Right lobe of liver (tissue), 6 donors: ENCODE results near the gene MCUB. TPM values are rescaled to one million over a fixed set of nuclear protein-coding genes. Genes with fewer than 3 reads are reported as not detected.

ENCODE experiments used
- ATAC-seq, 4 donors: fragments of 200-7000 bp; cut with Tn5 transposase; one replicate each; pipeline ENCODE4 v1.9.1; 2020; ENCODE audit warnings: mild to moderate bottlenecking in 4 of 4, moderate library complexity in 4 of 4
- DNase-seq, 3 donors: peaks; one replicate each; pipeline ENCODE4 v3.0.0-alpha.2; 2020
- H3K27ac ChIP-seq, 3 donors: fragments of 200-600 bp; one replicate each; pipeline ENCODE4 v1.8.0; 2022
- H3K27me3 ChIP-seq, 2 donors: fragments of 200-600 bp; one replicate each; pipeline ENCODE4 v1.8.0; 2022
- H3K36me3 ChIP-seq, 4 donors: fragments of 200-600 bp; sonication (generic) in 1 of 4; one replicate each; pipeline versions ENCODE4 v1.5.1 to v1.8.0; 2017 to 2022; ENCODE audit warnings: control low read depth in 1 of 4
- H3K4me1 ChIP-seq, 4 donors: fragments of 200-600 bp; sonication (generic) in 1 of 4; one replicate each; pipeline versions ENCODE4 v1.5.1 to v1.8.0; 2017 to 2022; ENCODE audit warnings: control low read depth in 1 of 4
- H3K4me3 ChIP-seq, 3 donors: fragments of 200-600 bp; one replicate each; pipeline ENCODE4 v1.8.0; 2022
- H3K9me3 ChIP-seq, 4 donors: fragments of 200-600 bp; sonication (generic) in 1 of 4; one replicate each; pipeline versions ENCODE4 v1.5.1 to v1.8.0; 2017 to 2022; ENCODE audit warnings: control low read depth in 1 of 4
- POLR2A ChIP-seq: fragments of 450-650 bp; IDR thresholded peaks from one replicate; pipeline ENCODE4 v1.6.1; 2017; ENCODE audit warnings: antibody characterized with exemption, mild to moderate bottlenecking
- WGBS: methylation state at CpG from one replicate; pipeline ENCODE4 v1.1.6; 2018; ENCODE audit warnings: low coverage, low lambda C conversion rate; ENCODE audit not compliant: insufficient coverage; ENCODE audit errors: missing lambda C conversion rate; 5-methylcytosine and 5-hydroxymethylcytosine counted together
- intact Hi-C, 2 donors: fragments of 100-400 bp; cut with DNase I; formaldehyde crosslinking; loops; one replicate each; pipeline versions ENCODE4 v1.11.2 to v1.14.1; 2022
- total RNA-seq, 6 experiments: library from RNA; depleted of rRNA in 2 of 6; stranded (reverse); fragments of >200 nt in 2 of 6; fragmentation: NEBNext Ultra II Directional in 3 of 6; extraction: Animal tissue kit (Norgen Biotek cat#: 25700) in 3 of 6; gene quantifications; one replicate each; pipeline versions ENCODE4 v1.1.0 to v1.2.4, GENCODE V29; 2016 to 2023
- TF ChIP-seq, protein P1 (sequence below), 4 donors: fragments of 200-600 bp in 3 of 4; fragments of 450-650 bp in 1 of 4; IDR thresholded peaks; one replicate each; pipeline versions ENCODE4 v1.5.1 to v1.8.0; 2016 to 2022; ENCODE audit warnings: antibody characterized with exemption in 4 of 4, mild to moderate bottlenecking in 2 of 4
- donor health status: DM: no; HTN: yes; CAD: no.
- donor health status: DM: no; HTN: no; CAD: no.
- donor health status: DM: no; HTN: no; CAD: no.
- donor health status: DM: no; HTN: yes; CAD: no.
- donor health status: DM: no; HTN: yes; CAD: no.

MCUB gene
- total RNA-seq, 6 experiments from 2014 or later: 0.66 to 2.7 (median 1.3) TPM

DNA sequence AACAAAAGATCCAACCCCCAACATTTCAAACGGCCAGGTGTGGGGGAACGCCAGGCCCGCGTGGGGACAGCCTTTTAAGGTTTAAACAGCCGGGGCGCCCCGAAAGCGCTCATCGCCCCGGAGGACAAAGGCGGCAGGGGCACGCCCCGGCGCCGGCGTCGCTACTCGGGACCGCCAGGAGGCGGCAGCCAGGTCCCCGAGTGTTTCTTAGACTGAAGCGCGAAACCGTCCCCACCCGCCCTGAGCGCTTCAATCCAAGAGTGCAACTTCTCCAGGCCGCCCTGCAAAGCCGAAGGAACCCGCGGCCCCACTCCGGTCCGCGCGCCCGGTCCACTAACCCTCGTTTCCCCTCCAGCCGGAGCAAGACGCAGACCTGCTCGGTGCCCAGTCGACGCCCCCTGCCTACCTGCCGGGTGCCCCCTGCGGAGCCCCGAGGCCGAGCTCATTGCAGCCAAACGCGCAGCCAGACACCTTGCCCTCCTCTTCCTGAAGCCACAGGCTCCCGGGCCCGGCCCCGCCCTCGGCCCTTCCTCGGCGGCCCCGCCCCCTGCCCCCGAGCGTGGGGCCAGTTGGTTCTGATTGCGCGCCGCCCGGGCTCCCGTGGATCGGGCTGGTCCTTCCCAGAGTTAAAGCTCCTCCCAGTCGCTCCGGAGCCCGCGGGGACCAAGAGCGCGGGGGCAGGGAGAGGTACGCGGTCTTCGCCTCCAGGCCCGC lies 143.1 kb downstream of the MCUB start, which contains the start of gene CASP6:
CASP6 (minus strand) TSS at position 496 of the 714 bp plus-strand sequence; CDS start at position 446, 50 bp downstream.
- intact Hi-C loops: no loop called here
- peak; percentile 63 for TF ChIP-seq POLR2A
- TF ChIP-seq, protein P1, sequence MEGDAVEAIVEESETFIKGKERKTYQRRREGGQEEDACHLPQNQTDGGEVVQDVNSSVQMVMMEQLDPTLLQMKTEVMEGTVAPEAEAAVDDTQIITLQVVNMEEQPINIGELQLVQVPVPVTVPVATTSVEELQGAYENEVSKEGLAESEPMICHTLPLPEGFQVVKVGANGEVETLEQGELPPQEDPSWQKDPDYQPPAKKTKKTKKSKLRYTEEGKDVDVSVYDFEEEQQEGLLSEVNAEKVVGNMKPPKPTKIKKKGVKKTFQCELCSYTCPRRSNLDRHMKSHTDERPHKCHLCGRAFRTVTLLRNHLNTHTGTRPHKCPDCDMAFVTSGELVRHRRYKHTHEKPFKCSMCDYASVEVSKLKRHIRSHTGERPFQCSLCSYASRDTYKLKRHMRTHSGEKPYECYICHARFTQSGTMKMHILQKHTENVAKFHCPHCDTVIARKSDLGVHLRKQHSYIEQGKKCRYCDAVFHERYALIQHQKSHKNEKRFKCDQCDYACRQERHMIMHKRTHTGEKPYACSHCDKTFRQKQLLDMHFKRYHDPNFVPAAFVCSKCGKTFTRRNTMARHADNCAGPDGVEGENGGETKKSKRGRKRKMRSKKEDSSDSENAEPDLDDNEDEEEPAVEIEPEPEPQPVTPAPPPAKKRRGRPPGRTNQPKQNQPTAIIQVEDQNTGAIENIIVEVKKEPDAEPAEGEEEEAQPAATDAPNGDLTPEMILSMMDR (IDR thresholded peaks at IDR 0.05): peak; percentile 54 to 64 (median 56)
- no peaks in the 10 kb centered on the region for H3K9me3 ChIP-seq
- ATAC-seq (peak; percentile 93 to 98 (median 95)), DNase-seq (peak; percentile 94 to 96 (median 95))
- H3K4me3 ChIP-seq: peak within 1 kb of the TSS; percentile 63 to 85 (median 69)
- H3K27ac ChIP-seq: peak within 1 kb of the TSS; percentile 47 to 80 (median 80)
- no peaks in the 10 kb centered on the region for H3K27me3 ChIP-seq
- peaks cover 0 to 38% (median 14%) of the 10 kb centered on the region in 4 donors for H3K4me1 ChIP-seq
- WGBS: no CpG with 5 or more reads among the region's 72 CpGs
- H3K36me3 ChIP-seq: peaks cover 0 to 3% (median 0%) of the 10 kb centered on the region in 4 donors

DNA sequence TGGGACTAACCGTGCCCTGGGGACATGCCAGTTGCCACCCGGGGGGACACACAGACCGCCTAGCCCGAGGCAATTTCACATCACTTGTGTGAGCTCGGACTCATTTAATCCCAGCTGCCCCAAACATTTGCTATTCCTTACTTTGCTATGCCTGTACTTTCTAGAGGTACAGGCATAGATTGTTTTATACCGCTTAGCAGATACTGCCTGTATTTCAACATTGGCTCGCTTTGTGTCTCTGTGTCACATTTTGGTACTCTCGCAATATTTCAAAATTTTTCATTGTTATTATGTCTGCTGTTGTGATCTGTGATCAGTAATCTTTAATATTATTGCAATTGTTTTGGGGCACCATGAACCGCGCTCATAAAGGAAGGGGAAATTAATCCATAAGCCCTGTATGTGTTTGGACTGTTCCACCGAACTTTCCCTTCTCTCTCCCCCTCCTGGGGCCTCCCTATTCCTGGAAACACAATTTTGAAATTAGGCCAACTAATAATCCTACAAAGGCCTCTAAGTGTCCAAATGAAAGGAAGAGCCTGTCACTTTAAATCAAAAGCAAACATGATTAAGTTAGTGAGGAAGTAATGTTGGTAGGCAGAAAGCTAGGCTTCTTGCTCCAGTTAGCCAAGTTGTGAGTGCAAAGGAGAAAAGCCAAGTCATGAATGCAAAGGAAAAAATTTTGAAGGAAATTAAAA lies 143.8 kb downstream of the MCUB start:
- no peak for TF ChIP-seq POLR2A
- TF ChIP-seq, protein P1 (IDR thresholded peaks at IDR 0.05): no peak
- intact Hi-C loops: no loop called here
- ATAC-seq: peak in 3 of 4 donors; percentile 0 to 9 (median 4)
- peaks cover 0 to 36% (median 14%) of the 10 kb centered on the region in 4 donors for H3K4me1 ChIP-seq
- DNase-seq: no peak
- WGBS: 27% methylated on average over 6 of the region's 11 CpGs
- peak overlapping the region; percentile 63 to 85 (median 69) for H3K4me3 ChIP-seq
- no peaks in the 10 kb centered on the region for H3K9me3 ChIP-seq
- H3K36me3 ChIP-seq: peaks cover 0 to 3% (median 1%) of the 10 kb centered on the region in 4 donors
- H3K27ac ChIP-seq: peak overlapping the region; percentile 47 to 80 (median 80)
- no peaks in the 10 kb centered on the region for H3K27me3 ChIP-seq

DNA sequence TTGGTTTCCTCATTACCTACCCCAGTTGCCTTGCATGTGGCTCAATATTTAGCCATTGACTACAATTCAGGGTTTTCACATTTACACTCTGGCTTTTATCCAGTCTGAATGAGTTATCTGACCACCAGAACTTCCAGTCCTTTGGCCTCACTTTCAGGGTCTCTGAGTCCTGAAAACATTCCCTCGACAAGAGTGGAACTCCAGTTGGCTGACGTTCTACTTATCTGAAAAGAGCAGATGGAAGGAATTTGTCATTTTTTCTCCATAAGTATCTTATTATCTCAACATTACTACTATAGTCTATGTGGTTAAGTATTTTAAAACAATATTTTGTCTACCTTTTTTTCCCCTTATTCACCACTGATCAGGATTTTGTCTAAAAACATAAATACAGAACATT lies 148.4 kb downstream of the MCUB start:
- no CpG with 5 or more reads among the region's 2 CpGs for WGBS
- ATAC-seq: no peak
- H3K27ac ChIP-seq: no peak overlapping the region

DNA sequence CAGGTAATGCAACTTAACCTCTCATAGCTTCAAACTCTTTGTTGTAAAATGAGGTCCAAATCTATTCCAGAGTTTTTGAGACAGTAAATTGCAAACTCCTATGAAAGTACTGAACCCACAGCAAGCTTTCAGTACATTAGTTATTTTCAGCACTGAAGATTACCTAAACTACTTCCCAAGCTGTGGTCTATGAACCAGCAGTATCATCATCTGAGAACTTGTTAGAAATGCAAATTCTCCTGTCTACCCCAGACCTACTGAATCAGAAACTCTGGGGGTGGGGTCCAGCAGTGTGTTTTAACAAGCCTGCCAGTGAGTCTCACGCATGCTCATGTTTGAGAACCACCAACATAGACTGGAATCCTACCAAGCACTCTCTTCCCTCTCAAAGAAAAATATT lies 148.9 kb downstream of the MCUB start:
- Histone ChIP-seq H3K9me3 (no peaks in the 10 kb centered on the region), H3K4me3 (no peak overlapping the region), H3K27me3 (no peaks in the 10 kb centered on the region), H3K4me1 (peaks cover 0 to 9% (median 4%) of the 10 kb centered on the region in 4 donors), H3K36me3 (peaks cover 0 to 21% (median 8%) of the 10 kb centered on the region in 4 donors), H3K27ac (no peak overlapping the region)
- WGBS: 92% methylated on average over 1 of the region's 1 CpG
- no peak for ATAC-seq
- intact Hi-C loops: no loop called here
- TF ChIP-seq, protein P1 (IDR thresholded peaks at IDR 0.05): no peak
- no peak for TF ChIP-seq POLR2A
- DNase-seq: no peak

More for the DNA sequence above, 148.4 kb downstream of the MCUB start:
- H3K4me1 ChIP-seq: peaks cover 0 to 10% (median 5%) of the 10 kb centered on the region in 4 donors
- intact Hi-C loops: no loop called here
- DNase-seq: no peak
- no peaks in the 10 kb centered on the region for H3K27me3 ChIP-seq
- TF ChIP-seq, protein P1 (IDR thresholded peaks at IDR 0.05): no peak
- no peak for TF ChIP-seq POLR2A
- H3K9me3 ChIP-seq: no peaks in the 10 kb centered on the region
- peaks cover 0 to 18% (median 6%) of the 10 kb centered on the region in 4 donors for H3K36me3 ChIP-seq
- no peak overlapping the region for H3K4me3 ChIP-seq
